Psoas muscle (tissue), 8 donors: Measurements from ENCODE around the gene NDUFAB1. TPM values are rescaled to one million over a fixed set of nuclear protein-coding genes. Genes with fewer than 3 reads are reported as not detected.

ENCODE experiments used
- ATAC-seq, 4 donors: fragments of 200-7000 bp; cut with Tn5 transposase; one replicate each; pipeline ENCODE4 v1.9.1; 2020; ENCODE audit warnings: moderate library complexity in 3 of 4, mild to moderate bottlenecking in 2 of 4
- DNase-seq, 2 donors: peaks; one replicate each; pipeline ENCODE4 v3.0.0-alpha.2; 2020
- H3K27ac ChIP-seq: fragments of 200-600 bp; one replicate; pipeline ENCODE4 v1.8.0; 2022
- H3K27me3 ChIP-seq, 3 donors: fragments of 200-600 bp in 1 of 3; one replicate each; pipeline versions ENCODE4 v1.6.1 to v1.8.0; 2013 to 2022; ENCODE audit warnings: low read length in 2 of 3, mild to moderate bottlenecking in 2 of 3, moderate library complexity in 1 of 3; ENCODE audit not compliant: insufficient read depth in 3 of 3
- H3K36me3 ChIP-seq, 2 donors: fragments of 200-600 bp in 1 of 2; one replicate each; pipeline versions ENCODE4 v1.6.1 to v1.8.0; 2013 to 2022; ENCODE audit warnings: low read depth in 1 of 2, mild to moderate bottlenecking in 1 of 2, moderate library complexity in 1 of 2; ENCODE audit not compliant: insufficient read depth in 1 of 2
- H3K4me1 ChIP-seq: fragments of 200-600 bp; one replicate; pipeline ENCODE4 v1.8.0; 2022
- H3K4me3 ChIP-seq: fragments of 200-600 bp; one replicate; pipeline ENCODE4 v1.8.0; 2022; ENCODE audit warnings: mild to moderate bottlenecking
- H3K9me3 ChIP-seq: fragments of 200-600 bp; one replicate; pipeline ENCODE4 v1.8.0; 2022
- CTCF ChIP-seq: fragments of 200-600 bp; IDR thresholded peaks from one replicate; pipeline ENCODE4 v1.8.0; 2022; ENCODE audit warnings: antibody characterized with exemption
- WGBS, 3 donors: extraction: QIAGEN DNeasy Blood & Tissue Kit; methylation state at CpG; one replicate each; pipeline versions ENCODE4 v1.1.6 to v1.1.7; 2013; 5-methylcytosine and 5-hydroxymethylcytosine counted together
- intact Hi-C, 2 donors: fragments of 100-400 bp; cut with DNase I; formaldehyde crosslinking; loops; one replicate each; pipeline versions ENCODE4 v1.11.0 to v1.14.2; 2022
- long read RNA-seq, 2 donors: library from polyadenylated mRNA; unstranded; transcript quantifications; one replicate each; pipeline ENCODE4 v2.0.0, GENCODE V29; 2021
- polyA plus RNA-seq, 3 donors: library from polyadenylated mRNA; stranded (reverse); fragments of 200-250 nt; gene quantifications; one replicate each; pipeline ENCODE4 v1.2.3, GENCODE V29; 2013
- total RNA-seq, 4 donors: library from RNA; stranded (reverse); fragmentation: NEBNext Ultra II Directional in 2 of 4; extraction: Animal tissue kit (Norgen Biotek cat#: 25700) in 2 of 4; gene quantifications; one replicate each; pipeline versions ENCODE4 v1.2.1 to v1.2.4, GENCODE V29; 2021 to 2023
- donor health status: healthy with polysubstance abuse.
- donor health status: DM: no; HTN: no; CAD: no; lungs with moderate emphysema.
- donor health status: Bipolar disorder and iron deficiency.
- donor health status: healthy.
- donor health status: DM: yes; HTN: yes; CAD: no.
- donor health status: DM: no; HTN: no; CAD: no.
- donor health status: DM: no; HTN: no; CAD: no.
- donor health status: DM: yes; HTN: yes; CAD: no.

Gene NDUFAB1
- 100 to 1,000 TPM; 175 to 241 (median 210) TPM for total RNA-seq
- 100 to 1,000 TPM; 304 to 441 (median 365) TPM for polyA plus RNA-seq
- long read RNA-seq, donor 1, transcript NDUFAB1-201 (5 exons, 717 nt), result major isoform, 84 of 85 reads
- long read RNA-seq, donor 1, partial matches to known transcripts, result 1 of 85 reads
- long read RNA-seq, donor 1, other reads (novel, unspliced or antisense), result 0 of 85 reads
- long read RNA-seq, donor 2, transcript NDUFAB1-201 (5 exons, 717 nt), result major isoform, 141 of 147 reads
- long read RNA-seq, donor 2, partial matches to known transcripts, result 1 of 147 reads
- long read RNA-seq, donor 2, other reads (novel, unspliced or antisense), result 3 of 147 reads

- Histone ChIP-seq H3K27me3 (no peaks in the 10 kb centered on the region), H3K9me3 (no peaks in the 10 kb centered on the region), H3K4me3 (peak within 1 kb of the TSS; percentile 90), H3K36me3 (peaks cover 6 to 41% of the 10 kb centered on the region in 2 donors), H3K27ac (peak within 1 kb of the TSS; percentile 82), H3K4me1 (peaks cover 19% of the 10 kb centered on the region)
- DNase-seq (peak; percentile 94 to 96), ATAC-seq (peak; percentile 96 to 99 (median 96))
- WGBS, 3 donors, result 1 to 2% (median 2%) methylated on average over 60 to 67 of the region's 67 CpGs
- TF ChIP-seq CTCF, result peak; percentile 100
- intact Hi-C loops, result loop anchor here (1.0 to 5.0 kb wide), 3 partner anchors 39 to 45 kb away; partner anchors contain the start of genes EARS2 (in 2 of the 2), UBFD1 (in 2 of the 2), DCTN5 (in 1 of the 2) and PALB2 (in 1 of the 2)
Observed at GRCh38 chr16:23595951-23596720, at the start of gene NDUFAB1. Gene NDUFAB1, minus strand, starts transcription at chr16:23596316. Its CDS starts 26 bp downstream, at chr16:23596290.

GRCh38 chr16:23642246-23642774 lies 46.2 kb upstream of the NDUFAB1 start:
- DNase-seq, result no peak
- intact Hi-C loops, result no loop called here
- no peaks in the 10 kb centered on the region for H3K9me3 ChIP-seq
- H3K4me1 ChIP-seq, result peaks cover 20% of the 10 kb centered on the region
- H3K36me3 ChIP-seq, result peaks cover 7 to 53% of the 10 kb centered on the region in 2 donors
- H3K27ac ChIP-seq, result peak overlapping the region; percentile 91
- no peaks in the 10 kb centered on the region for H3K27me3 ChIP-seq
- WGBS, 3 donors, result 64 to 70% (median 66%) methylated on average over 14 of the region's 14 CpGs
- ATAC-seq, result no peak
- TF ChIP-seq CTCF, result no peak
- peak overlapping the region; percentile 94 for H3K4me3 ChIP-seq

GRCh38 chr16:23640931-23641765 lies 45.0 kb upstream of the NDUFAB1 start, which contains the start of the genes DCTN5 and PALB2:
Gene DCTN5, plus strand, starts transcription at chr16:23641466. Its CDS starts 77 bp downstream, at chr16:23641543.
Gene PALB2, minus strand, starts transcription at chr16:23641310. Its CDS starts 153 bp downstream, at chr16:23641157.
- Histone ChIP-seq H3K9me3 (no peaks in the 10 kb centered on the region), H3K4me1 (peaks cover 20% of the 10 kb centered on the region), H3K36me3 (peaks cover 7 to 56% of the 10 kb centered on the region in 2 donors), H3K4me3 (peak within 1 kb of the TSS; percentile 94), H3K27ac (peak within 1 kb of the TSS; percentile 91), H3K27me3 (no peaks in the 10 kb centered on the region)
- DNase-seq (peak; percentile 94 to 97), ATAC-seq (peak; percentile 99 to 100 (median 100))
- no peak for TF ChIP-seq CTCF
- intact Hi-C loops, result loop anchor here in 1 of 2 donors (2.0 kb wide), 1 partner anchor 44 kb away; the partner anchor contains the start of gene NDUFAB1
- whole genome bisulfite sequencing, 3 donors, result 0% methylated on average over 61 to 64 of the region's 64 CpGs

- Histone ChIP-seq H3K27me3 (no peaks in the 10 kb centered on the region), H3K27ac (peak overlapping the region; percentile 91), H3K36me3 (peaks cover 5 to 56% of the 10 kb centered on the region in 2 donors), H3K4me1 (peaks cover 20% of the 10 kb centered on the region), H3K9me3 (no peaks in the 10 kb centered on the region), H3K4me3 (peak overlapping the region; percentile 94)
- intact Hi-C loops, result loop anchor here in 1 of 2 donors (2.0 kb wide), 1 partner anchor 44 kb away; the partner anchor contains the start of gene NDUFAB1
- 0 to 2% (median 1%) methylated on average over 8 of the region's 8 CpGs for WGBS, 3 donors
- TF ChIP-seq CTCF, result no peak
- DNase-seq, result no peak
- no peak for ATAC-seq
Observed at GRCh38 chr16:23640615-23640930, 44.5 kb upstream of the NDUFAB1 start.
